Chondrocyte (in vitro differentiated cells): ENCODE measurements around the gene ESPN. TPM values are rescaled to one million over a fixed set of nuclear protein-coding genes. Genes with fewer than 3 reads are reported as not detected.
"Not testable (repeated sequence)": the region's sequence is repeated elsewhere in the genome, so short reads cannot be mapped to it uniquely, and the experiment has no call there.

Experiments used
- DNase-seq: peaks from one replicate; pipeline ENCODE4 v3.0.0; 2021; ENCODE audit warnings: mixed read lengths, low spot score
- H3K27ac Mint-ChIP-seq: one replicate; pipeline ENCODE4 v1.8.0; 2021; ENCODE audit warnings: mild to moderate bottlenecking, moderate library complexity, mixed read lengths; ENCODE audit not compliant: unreplicated experiment
- H3K27me3 Mint-ChIP-seq: 2 replicates; pipeline ENCODE4 v1.8.0; 2021; ENCODE audit warnings: low read depth, mixed read lengths
- H3K36me3 Mint-ChIP-seq: 2 replicates; pipeline ENCODE4 v1.8.0; 2021; ENCODE audit warnings: low read depth, mixed read lengths
- H3K4me1 Mint-ChIP-seq: 2 replicates; pipeline ENCODE4 v1.8.0; 2021; ENCODE audit warnings: low read depth, mild to moderate bottlenecking, mixed read lengths
- H3K4me3 Mint-ChIP-seq: one replicate; pipeline ENCODE4 v1.8.0; 2021; ENCODE audit warnings: mild to moderate bottlenecking, moderate library complexity, mixed read lengths; ENCODE audit not compliant: unreplicated experiment
- H3K9me3 Mint-ChIP-seq: 2 replicates; pipeline ENCODE4 v1.8.0; 2021; ENCODE audit warnings: low read depth, mixed read lengths
- total RNA-seq: library from RNA; stranded (reverse); gene quantifications from 3 replicates; pipeline ENCODE4 v1.2.1, GENCODE V29; 2021
- TF ChIP-seq, protein P1 (sequence below): fragments of 200-600 bp; sonication (generic); IDR thresholded peaks from 2 replicates; pipeline ENCODE4 v1.5.0; 2021; ENCODE audit warnings: antibody characterized with exemption, mild to moderate bottlenecking, moderate library complexity

ESPN gene
- total RNA-seq, 1 donor from 2014 or later, result 0.57 TPM

DNA sequence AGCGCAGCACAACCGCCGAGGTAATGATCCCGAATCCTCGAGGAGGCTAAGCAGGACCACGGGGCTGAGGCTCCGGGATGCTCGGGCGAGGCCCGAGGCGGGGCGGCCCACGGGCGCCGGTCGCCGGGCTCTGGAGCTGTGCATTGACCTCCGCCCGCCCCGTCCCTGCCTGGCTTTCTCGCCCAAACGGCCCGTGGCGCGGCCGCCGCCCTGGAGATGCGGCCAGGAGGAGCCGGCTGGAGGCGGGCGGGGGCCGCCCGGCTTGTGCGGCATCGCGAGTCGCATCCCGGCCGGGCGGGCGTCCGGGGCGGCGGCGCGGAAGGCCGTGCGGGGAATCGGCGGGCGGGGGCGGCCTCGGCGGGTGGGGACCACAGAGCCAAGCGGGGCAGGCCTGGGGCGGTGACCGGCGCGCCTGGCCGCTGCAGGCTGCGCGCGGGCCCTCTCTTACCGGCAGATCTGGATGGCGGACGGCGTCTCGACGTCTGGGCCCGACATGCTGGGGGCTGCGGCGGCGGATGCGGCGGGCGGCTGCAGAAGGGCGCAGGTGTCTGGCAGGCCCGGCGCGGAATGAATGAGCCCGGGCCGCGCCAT is 31.7 kb upstream of the ESPN start:
- H3K4me3 Mint-ChIP-seq, result peak overlapping the region; percentile 75
- H3K27me3 Mint-ChIP-seq, result no peaks in the 10 kb centered on the region
- TF ChIP-seq, protein P1, sequence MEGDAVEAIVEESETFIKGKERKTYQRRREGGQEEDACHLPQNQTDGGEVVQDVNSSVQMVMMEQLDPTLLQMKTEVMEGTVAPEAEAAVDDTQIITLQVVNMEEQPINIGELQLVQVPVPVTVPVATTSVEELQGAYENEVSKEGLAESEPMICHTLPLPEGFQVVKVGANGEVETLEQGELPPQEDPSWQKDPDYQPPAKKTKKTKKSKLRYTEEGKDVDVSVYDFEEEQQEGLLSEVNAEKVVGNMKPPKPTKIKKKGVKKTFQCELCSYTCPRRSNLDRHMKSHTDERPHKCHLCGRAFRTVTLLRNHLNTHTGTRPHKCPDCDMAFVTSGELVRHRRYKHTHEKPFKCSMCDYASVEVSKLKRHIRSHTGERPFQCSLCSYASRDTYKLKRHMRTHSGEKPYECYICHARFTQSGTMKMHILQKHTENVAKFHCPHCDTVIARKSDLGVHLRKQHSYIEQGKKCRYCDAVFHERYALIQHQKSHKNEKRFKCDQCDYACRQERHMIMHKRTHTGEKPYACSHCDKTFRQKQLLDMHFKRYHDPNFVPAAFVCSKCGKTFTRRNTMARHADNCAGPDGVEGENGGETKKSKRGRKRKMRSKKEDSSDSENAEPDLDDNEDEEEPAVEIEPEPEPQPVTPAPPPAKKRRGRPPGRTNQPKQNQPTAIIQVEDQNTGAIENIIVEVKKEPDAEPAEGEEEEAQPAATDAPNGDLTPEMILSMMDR, result no peak
- no peaks in the 10 kb centered on the region for H3K9me3 Mint-ChIP-seq
- no peaks in the 10 kb centered on the region for H3K36me3 Mint-ChIP-seq
- DNase-seq, result no peak
- H3K27ac Mint-ChIP-seq, result peak overlapping the region; percentile 41
- peaks cover 17% of the 10 kb centered on the region for H3K4me1 Mint-ChIP-seq

DNA sequence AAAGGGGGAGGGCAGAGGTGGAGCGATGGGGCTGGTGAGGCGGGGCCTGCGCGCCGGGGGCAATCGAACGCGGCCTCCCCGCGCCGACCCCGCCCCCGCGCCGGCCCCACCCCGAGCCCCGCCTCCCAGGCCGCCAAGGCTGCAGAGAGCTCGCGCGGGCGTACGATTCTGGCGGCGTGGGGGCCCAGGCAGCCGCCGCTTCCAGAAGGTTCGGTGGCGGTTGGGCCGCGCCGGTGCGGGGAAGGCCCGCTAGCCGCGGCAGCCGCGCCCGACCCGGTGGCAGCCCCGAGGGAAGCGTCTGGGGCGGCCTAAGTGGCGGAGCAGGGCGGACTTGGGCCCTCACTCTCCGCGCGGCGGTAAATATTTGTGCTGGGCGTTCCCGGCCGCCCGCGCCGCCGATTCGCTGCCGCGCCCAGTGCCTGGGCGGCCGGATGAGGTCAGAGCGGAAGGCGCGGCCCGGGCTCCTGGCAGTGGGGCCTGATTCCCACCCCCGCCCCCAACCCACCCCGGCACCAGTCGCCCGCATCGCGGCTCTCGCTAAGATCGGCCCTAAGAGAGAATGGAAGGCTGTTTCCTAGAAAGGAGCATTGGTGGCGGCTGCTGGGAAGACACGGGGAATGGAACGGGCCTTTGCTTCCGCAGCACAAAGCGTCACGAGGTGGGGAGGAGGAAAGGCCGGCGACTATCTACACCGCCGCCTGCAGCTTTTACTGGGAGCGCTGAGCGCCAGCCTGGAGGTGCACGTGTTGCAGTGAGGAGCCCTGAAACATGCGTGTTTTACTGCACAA is 31.0 kb upstream of the ESPN start, which contains the start of gene ACOT7:
ACOT7 (minus strand) TSS at position 368 of the 788 bp plus-strand sequence. CDS start 368 bp downstream, outside the sequence.
- no peaks in the 10 kb centered on the region for H3K36me3 Mint-ChIP-seq
- no peaks in the 10 kb centered on the region for H3K9me3 Mint-ChIP-seq
- H3K27me3 Mint-ChIP-seq, result no peaks in the 10 kb centered on the region
- peak within 1 kb of the TSS; percentile 76 for H3K4me3 Mint-ChIP-seq
- peak within 1 kb of the TSS; percentile 95 for H3K27ac Mint-ChIP-seq
- DNase-seq, result no peak
- peaks cover 17% of the 10 kb centered on the region for H3K4me1 Mint-ChIP-seq
- TF ChIP-seq, protein P1, result peak; percentile 55

DNA sequence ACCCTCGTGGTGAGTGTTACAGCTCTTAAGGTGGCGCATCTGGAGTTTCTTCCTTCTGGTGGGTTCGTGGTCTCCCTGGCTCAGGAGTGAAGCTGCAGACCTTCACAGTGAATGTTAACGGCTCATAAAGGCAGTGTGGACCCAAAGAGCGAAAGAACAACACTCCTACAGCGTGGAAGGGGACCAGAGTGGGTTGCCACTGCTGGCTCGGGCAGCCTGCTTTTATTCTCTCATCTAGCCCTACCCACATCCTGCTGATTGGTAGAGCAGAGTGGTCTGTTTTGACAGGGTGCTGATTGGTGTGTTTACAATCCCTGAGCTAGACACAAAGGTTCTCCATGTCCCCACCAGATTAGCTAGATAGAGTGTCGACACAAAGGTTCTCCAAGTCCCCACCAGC is 29.4 kb upstream of the ESPN start:
- H3K36me3 Mint-ChIP-seq, DNase-seq, H3K27me3 Mint-ChIP-seq, H3K27ac Mint-ChIP-seq, H3K9me3 Mint-ChIP-seq: not testable (repeated sequence)
- Mint-ChIP-seq H3K4me3 (peak overlapping the region; percentile 35), H3K4me1 (peaks cover 17% of the 10 kb centered on the region)

DNA sequence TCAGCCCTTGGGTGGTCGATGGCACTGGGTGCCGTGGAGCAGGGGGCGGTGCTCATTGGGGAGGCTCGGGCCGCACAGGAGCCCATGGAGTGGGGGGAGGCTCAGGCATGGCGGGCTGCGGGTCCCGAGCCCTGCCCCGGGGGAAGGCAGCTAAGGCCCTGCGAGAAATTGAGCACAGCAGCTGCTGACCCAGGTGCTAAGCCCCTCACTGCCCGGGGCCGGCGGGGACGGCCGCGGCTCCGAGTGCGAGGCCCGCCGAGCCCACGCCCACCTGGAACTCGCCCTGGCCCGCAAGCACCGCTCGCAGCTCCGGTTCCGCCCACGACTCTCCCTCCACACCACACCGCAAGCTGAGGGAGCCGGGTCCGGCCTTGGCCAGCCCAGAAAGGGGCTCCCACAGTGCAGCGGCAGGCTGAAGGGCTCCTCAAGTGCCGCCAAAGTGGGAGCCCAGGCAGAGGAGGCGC is 28.8 kb upstream of the ESPN start:
- not testable (repeated sequence) for H3K27ac Mint-ChIP-seq, H3K9me3 Mint-ChIP-seq
- H3K4me1 Mint-ChIP-seq, result peaks cover 17% of the 10 kb centered on the region

DNA sequence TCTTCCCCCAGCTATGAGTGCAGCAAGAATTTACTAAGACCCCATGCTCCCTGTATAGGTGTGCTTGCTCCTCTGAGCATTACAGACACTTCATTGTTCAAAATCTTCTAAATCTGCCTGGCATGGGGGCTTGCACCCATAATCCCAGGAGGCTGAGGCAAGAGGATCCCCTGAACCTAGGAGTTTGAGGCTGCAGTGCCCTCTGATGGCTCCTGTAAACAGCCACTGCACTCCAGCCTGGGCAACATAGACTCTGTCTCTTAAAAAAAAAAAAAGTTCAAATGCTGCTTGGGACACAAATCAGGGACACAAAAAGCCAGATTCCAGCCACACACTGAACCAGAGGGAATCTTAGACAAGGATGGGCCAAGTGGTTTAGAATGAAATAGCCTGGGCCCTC is 27.6 kb upstream of the ESPN start:
- TF ChIP-seq, protein P1, result peak; percentile 25
- H3K27me3 Mint-ChIP-seq, result peaks cover 4% of the 10 kb centered on the region
- H3K4me3 Mint-ChIP-seq, result no peak overlapping the region
- peaks cover 12% of the 10 kb centered on the region for H3K4me1 Mint-ChIP-seq
- H3K36me3 Mint-ChIP-seq, result no peaks in the 10 kb centered on the region
- no peak for DNase-seq
- H3K9me3 Mint-ChIP-seq, result no peaks in the 10 kb centered on the region
- no peak overlapping the region for H3K27ac Mint-ChIP-seq

More for the DNA sequence above, 28.8 kb upstream of the ESPN start:
- not testable (repeated sequence) for DNase-seq, H3K27me3 Mint-ChIP-seq, H3K4me3 Mint-ChIP-seq, H3K36me3 Mint-ChIP-seq

DNA sequence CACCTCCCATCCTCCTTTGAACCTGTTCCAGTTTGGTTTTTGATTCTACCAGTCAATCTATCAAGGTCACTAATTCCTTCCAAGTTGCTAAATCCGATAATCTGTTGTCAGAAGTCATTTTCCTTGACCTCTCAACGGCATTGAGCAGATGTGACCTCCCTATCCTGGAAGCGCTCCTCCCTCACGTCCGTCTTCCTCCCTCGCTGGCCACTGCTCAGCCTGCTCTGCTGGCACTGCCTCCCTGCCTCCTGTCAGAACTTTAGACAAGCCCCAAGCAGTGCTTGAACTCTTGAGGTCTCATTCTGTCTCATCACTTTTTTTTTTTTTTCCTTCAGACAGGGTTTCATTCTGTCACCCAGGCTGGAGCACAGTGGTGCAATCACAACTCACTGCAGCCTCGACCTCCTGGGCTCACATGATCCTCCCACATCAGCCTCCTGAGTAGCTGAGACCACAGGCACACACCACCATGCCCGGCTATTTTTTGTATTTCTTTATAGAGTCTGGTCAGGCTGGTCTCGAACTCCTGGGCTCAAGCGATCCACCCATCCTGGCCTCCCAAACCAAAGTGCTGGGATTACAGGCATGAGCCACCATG is 26.6 kb upstream of the ESPN start:
- Mint-ChIP-seq H3K4me1 (peaks cover 6% of the 10 kb centered on the region), H3K27ac (no peak overlapping the region)
- TF ChIP-seq, protein P1, result no peak

More for the DNA sequence above, 26.6 kb upstream of the ESPN start:
- H3K36me3 Mint-ChIP-seq, result no peaks in the 10 kb centered on the region
- no peak overlapping the region for H3K4me3 Mint-ChIP-seq
- no peak for DNase-seq
- H3K27me3 Mint-ChIP-seq, result peaks cover 4% of the 10 kb centered on the region
- H3K9me3 Mint-ChIP-seq, result no peaks in the 10 kb centered on the region
